NOMO-1 treated with DMSO at 0.1 percent for 48 hours (cell line): ENCODE data around the gene APELA.
"Not testable (repeated sequence)": the region's sequence is repeated elsewhere in the genome, so short reads cannot be mapped to it uniquely, and the experiment has no call there.

Experiments used
- DNase-seq: peaks from one replicate; lab custom pipeline; 2025; ENCODE audit not compliant: unreplicated experiment; lab: John Stamatoyannopoulos, UW

The APELA gene, protein sequence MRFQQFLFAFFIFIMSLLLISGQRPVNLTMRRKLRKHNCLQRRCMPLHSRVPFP

DNA sequence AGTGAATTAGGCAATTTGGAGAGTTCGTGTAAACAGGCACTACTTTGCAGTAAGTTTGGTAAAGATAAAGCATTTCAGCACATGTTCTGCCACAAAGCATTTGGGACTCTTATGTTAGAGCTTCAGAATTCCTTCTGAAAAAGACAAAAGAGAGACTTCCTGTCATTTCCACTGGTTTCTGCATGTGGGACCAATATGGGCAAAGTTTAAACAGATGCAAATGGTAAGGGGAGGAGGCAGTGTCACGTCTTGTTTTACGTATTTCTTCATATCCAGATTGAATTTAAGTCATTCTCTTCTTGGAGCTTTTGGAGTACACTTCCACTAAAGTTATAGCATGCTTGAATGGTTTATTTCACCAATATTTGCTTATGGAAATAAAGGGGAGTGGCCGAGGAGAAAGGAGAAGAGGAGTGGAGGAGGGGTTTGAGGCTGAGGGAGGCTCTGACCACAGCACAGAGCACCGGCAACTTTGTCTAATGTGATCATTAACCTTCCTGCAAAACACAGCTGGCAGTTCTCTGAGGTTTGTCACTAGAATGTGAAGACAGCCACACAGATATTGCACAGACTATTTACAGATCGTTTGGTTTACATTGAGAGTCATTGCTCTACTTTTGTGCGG, at the start of gene APELA:
TSS of gene APELA (plus strand) at position 479 of the 625 bp plus-strand sequence. CDS start 154 bp downstream, outside the sequence.
- DNase-seq: no peak

GRCh38 chr4:164828955-164829354, 48.0 kb upstream of the APELA start:
- DNase-seq: no peak

DNA sequence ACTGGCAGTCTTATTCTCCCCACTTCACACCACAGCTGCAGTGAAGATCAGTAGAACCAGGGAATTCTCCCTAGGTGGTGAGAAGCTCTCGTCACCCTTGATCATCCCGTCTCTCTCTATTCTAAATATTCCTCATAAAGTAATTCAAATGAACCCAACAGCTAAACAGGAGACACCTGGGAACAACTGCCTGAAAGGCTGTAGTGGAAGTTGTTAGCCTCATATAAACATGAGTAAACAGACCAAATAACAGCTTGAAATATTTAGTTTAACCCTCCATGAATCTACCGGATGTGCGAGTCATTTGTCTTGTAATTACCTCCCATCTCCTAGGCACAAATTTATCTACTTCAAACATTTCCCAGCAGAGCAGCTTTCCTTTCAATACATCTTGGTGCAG, 30.4 kb upstream of the APELA start:
- no peak for DNase-seq

DNA sequence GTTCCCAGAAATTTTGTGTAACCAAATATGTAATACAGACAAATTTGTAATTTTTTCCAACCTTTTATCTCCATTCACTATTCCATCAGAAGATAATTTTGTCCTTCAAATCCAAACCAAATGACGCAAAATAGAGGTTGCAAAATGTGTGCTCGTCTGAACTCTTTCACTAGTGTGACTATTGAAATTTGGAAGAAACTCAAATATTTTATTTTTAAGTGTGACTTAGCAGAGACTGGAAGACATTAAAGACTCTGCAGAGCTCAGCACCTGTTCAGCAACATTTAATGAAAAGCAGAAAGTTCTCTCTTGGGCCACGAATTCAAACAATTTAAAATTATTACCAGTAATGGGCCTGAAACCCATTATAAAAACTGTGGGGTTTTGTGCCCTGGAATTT, 30.0 kb upstream of the APELA start:
- no peak for DNase-seq

GRCh38 chr4:164847967-164848649, 28.9 kb upstream of the APELA start:
- DNase-seq: no peak

DNA sequence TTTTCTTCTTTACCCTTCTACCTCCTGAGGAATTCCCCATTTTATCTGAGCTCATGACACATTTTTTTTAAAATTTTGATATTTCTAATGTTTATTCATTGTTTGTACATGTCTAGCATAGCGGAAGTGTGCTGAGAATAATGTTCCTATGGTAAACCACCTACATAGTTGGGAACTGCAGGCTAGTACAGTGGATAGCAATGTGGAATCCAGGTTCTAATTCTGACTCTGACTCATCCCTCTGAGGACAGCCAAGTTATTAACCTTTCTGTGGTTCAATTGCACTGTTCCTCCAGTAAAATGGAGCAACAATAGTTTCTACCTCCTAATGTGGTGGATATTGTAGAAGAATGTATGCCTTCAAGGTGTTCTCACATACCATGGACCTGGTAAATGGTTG, 20.6 kb upstream of the APELA start:
- no peak for DNase-seq

GRCh38 chr4:164866817-164867490, 10.0 kb upstream of the APELA start:
- no peak for DNase-seq

DNA sequence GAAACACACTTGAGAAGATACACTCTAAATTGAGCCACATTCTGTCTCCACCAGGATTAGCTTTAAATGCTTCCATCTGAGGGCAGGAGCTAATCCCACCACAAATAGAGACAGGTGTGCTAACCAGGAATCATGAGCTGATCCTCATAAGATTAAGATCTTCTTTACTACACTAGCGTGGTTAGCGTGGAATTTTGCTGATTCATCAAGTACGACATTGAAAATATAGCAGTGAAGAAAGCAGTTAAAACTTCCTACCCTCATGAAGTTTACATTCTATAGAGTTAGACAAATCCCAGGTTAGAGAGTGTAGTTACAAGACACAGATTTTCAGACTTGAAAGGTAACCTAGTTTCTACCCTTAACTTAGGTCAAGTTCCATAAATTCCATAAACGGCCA, 5.3 kb upstream of the APELA start:
- DNase-seq: no peak

DNA sequence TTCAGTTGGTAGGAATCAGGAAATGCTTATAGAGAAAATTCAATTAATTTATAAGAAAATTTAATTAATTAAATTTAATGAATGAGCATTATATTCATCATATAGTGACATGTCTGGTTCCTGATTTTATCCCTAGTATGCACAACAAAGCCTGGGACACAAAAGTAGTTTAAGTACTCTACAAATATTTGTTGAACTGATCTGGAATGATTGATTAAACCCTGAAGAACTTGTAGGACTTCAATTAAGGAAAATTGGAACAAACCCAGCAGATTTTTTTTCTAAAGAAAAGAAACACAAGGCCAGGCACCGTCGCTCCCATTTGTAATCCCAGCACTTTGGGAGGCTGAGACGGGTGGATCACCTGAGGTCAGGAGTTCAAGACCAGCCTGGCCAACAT, 4.5 kb upstream of the APELA start:
- DNase-seq: no peak

DNA sequence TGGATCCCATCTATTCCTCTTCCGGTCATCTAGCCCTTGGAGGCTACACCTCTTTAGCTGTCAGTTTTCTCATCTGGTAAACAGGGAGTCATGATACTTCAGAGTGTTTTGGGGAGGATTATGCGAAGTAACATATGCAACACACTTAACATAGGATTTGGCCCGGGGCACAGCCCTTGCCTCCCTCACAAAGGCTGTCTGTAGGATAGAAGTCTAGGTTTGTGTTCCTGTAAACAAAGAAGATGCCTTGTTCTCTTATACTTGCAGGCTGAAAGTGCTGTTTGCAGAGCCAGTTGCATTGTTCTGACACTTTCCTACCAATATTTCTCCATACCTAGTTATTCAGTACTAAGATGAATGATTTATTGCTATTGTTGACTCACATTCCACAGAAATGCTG, 2.2 kb upstream of the APELA start:
- DNase-seq: no peak

GRCh38 chr4:164880489-164881262, 3.7 kb downstream of the APELA start:
- no peak for DNase-seq

DNA sequence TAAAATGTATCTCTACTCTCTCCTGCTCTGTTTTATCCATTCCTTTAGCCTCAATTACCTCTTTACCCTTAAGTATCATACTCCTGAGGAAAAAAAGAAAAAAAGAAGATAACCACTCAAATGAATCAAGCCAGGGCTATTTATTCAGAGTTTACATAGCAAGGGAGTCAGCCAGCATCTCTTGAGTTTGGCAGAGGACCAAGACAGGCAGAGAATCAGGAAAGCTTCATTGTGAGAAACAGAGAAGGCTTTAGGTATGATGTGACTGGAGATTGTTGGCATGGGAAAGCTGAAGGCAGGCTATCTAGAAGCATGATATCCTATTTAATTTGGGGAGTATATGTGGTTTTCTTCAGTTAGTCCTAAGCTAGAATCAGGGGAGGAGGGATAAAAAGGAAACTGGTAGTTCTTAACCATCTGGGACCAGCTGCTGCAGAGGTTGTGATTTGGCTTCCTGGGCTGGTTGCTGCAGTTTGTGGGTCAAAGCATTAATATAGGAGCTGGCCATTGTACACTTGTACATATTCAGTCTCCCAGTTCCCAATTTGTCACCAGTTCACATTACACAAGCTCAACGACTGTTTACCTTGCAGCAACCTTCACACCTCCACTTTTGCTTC, 11.2 kb downstream of the APELA start:
- DNase-seq: no peak

DNA sequence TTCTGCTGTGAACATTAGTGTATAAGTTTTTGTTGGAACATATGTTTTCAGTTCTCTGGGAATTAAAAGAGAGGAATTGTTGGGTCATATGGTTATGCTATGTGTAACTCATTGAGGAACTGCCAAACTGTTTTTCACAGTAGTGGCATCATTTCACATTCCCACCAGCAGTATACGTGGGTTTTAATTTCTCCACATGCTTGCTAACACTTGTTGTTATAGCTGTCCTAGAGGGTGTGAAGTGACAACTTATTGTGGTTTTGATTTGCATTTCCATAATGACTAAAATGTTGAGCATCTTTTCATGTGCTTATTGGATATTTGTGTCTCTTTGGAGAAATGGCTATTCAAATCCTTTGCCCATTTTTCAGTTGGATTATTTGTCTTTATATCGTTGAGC, 13.7 kb downstream of the APELA start:
- DNase-seq: no peak

GRCh38 chr4:164892018-164892417, 15.0 kb downstream of the APELA start:
- no peak for DNase-seq

- no peak for DNase-seq
Measured at GRCh38 chr4:164894702-164895101, 17.7 kb downstream of the APELA start.

DNA sequence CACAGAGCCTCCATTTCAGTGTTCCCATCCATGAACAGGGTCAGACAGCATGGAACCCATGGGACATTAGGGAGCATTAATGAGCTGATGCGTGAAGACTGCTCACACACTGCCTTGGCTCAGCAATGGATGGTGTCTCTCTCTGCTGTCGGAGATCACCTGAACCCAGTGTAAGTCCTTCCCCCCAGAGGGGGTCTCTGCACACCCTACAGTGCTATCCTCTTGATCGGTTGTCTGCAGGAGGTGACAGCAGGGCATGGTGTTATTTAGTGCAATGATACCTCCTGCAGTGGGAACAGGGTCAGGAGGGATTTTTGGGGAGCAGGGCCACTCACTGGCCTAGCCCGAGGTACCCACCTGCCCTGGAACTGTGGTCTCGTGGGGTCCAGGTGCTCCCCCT, 25.6 kb downstream of the APELA start:
- no peak for DNase-seq

DNA sequence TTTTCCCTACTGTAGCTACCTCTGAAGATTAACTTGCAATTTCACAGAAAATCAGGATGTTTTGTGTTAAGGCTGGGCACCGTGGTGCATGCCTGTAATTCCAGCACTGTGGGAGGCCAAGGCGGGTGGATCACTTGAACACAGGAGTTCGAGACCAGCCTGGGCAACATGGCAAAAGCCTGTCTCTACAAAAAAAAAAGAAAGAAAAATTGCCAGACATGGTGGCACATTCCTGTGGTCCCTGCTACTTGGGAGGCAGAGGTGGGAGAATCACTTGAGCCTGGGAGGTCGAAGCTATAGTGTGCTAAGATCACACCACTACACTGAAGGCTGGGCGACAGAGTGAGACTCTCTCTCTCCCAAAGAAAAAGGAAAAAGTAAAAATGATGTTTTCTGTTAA, 27.4 kb downstream of the APELA start:
- no peak for DNase-seq

- DNase-seq: peak; percentile 0
Measured at GRCh38 chr4:164904941-164905340, 28.0 kb downstream of the APELA start.

- DNase-seq: no peak
Measured at GRCh38 chr4:164906368-164906767, 29.4 kb downstream of the APELA start.

DNA sequence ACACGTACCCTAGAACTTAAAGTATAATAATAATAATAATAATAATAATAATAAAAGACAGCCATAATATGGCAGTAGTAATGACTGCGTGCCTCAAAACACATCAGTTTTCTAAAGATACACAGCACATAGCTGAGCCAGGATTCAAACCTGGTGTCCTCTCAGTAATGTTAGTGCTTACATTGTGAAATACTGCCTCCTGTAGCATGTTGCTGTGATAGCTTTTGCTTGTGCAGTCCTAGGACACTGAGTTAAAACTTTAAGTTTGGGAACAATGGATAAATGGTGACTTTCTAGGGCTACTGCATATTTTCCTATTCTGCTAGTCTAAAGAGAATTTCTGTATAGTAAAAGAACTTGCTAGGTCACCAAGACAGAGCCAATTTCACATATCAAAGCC, 36.5 kb downstream of the APELA start:
- not testable (repeated sequence) for DNase-seq

GRCh38 chr4:164918956-164919355, 42.0 kb downstream of the APELA start:
- no peak for DNase-seq
